ENCODE measurements around the gene AMMECR1L. TPM values are rescaled to one million over a fixed set of nuclear protein-coding genes. Genes with fewer than 3 reads are reported as not detected.

The AMMECR1L gene
- polyA plus RNA-seq, 1 donor from 2014 or later = 19.5 TPM

DNA sequence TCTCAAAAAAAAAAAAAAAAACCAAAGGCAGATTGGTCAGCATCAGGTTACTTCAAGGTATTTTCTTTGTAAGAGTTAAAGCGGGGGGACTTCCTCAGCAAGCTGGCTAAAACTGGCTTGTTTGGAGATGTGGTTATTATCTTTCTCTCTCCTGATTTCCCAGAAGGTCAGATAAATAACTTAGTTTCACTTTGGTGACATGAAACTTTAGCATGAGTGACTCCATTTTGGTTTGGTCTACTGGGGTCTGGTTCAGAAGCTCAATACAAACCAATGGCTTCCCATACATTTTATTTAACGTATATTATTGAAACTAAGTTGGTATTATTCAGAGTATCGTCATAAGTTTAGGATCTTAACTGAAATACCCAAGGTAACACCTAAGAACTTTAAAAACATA, 41.6 kb upstream of the AMMECR1L start:
- Histone ChIP-seq H3K79me2 (replicated peaks; ENCODE audit: insufficient read depth, low read length) (no peaks in the 10 kb centered on the region), H3K4me3 (ENCODE audit: low read length) (no peak overlapping the region), H3K9me2 (ENCODE audit: insufficient read depth, low read length) (no peaks in the 10 kb centered on the region), H2AFZ (ENCODE audit: low read depth, low read length) (no peak overlapping the region), H3K9ac (ENCODE audit: low read length) (no peak overlapping the region), H3F3A (ENCODE audit: insufficient read depth, low read length, poor library complexity, severe bottlenecking) (no peaks in the 10 kb centered on the region), H3K9me3 (ENCODE audit: low read length) (no peaks in the 10 kb centered on the region), H3K36me3 (ENCODE audit: insufficient read depth, low read length) (no peaks in the 10 kb centered on the region), H3K27me3 (ENCODE audit: insufficient read depth, low read depth, low read length) (no peaks in the 10 kb centered on the region), H4K20me1 (ENCODE audit: insufficient read depth) (no peaks in the 10 kb centered on the region), H3K27ac (ENCODE audit: low read length) (no peak overlapping the region), H3K4me2 (ENCODE audit: low read length) (no peak overlapping the region)
- TF ChIP-seq RAD21 (conservative IDR thresholded peaks at IDR 0.05) = no peak
- TF ChIP-seq MXI1 (conservative IDR thresholded peaks at IDR 0.05; ENCODE audit: poor library complexity, severe bottlenecking) = no peak
- no peak for TF ChIP-seq EZH2 (IDR thresholded peaks at IDR 0.05; ENCODE audit: borderline replicate concordance, insufficient read depth, low read length, poor library complexity, severe bottlenecking)
- no peak for TF ChIP-seq SMC3 (conservative IDR thresholded peaks at IDR 0.05; ENCODE audit: poor library complexity)
- TF ChIP-seq, protein P1, sequence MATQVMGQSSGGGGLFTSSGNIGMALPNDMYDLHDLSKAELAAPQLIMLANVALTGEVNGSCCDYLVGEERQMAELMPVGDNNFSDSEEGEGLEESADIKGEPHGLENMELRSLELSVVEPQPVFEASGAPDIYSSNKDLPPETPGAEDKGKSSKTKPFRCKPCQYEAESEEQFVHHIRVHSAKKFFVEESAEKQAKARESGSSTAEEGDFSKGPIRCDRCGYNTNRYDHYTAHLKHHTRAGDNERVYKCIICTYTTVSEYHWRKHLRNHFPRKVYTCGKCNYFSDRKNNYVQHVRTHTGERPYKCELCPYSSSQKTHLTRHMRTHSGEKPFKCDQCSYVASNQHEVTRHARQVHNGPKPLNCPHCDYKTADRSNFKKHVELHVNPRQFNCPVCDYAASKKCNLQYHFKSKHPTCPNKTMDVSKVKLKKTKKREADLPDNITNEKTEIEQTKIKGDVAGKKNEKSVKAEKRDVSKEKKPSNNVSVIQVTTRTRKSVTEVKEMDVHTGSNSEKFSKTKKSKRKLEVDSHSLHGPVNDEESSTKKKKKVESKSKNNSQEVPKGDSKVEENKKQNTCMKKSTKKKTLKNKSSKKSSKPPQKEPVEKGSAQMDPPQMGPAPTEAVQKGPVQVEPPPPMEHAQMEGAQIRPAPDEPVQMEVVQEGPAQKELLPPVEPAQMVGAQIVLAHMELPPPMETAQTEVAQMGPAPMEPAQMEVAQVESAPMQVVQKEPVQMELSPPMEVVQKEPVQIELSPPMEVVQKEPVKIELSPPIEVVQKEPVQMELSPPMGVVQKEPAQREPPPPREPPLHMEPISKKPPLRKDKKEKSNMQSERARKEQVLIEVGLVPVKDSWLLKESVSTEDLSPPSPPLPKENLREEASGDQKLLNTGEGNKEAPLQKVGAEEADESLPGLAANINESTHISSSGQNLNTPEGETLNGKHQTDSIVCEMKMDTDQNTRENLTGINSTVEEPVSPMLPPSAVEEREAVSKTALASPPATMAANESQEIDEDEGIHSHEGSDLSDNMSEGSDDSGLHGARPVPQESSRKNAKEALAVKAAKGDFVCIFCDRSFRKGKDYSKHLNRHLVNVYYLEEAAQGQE (IDR thresholded peaks at IDR 0.05; ENCODE audit: borderline replicate concordance) = no peak
- TF ChIP-seq EP300 (conservative IDR thresholded peaks at IDR 0.05; ENCODE audit: poor library complexity, severe bottlenecking) = no peak
- TF ChIP-seq CTCF (IDR thresholded peaks at IDR 0.05; ENCODE audit: poor library complexity, severe bottlenecking) = no peak
- no peak for TF ChIP-seq TAF1 (IDR thresholded peaks at IDR 0.05; ENCODE audit: low read depth)
- no peak for TF ChIP-seq POLR2AphosphoS5 (IDR thresholded peaks at IDR 0.05)

DNA sequence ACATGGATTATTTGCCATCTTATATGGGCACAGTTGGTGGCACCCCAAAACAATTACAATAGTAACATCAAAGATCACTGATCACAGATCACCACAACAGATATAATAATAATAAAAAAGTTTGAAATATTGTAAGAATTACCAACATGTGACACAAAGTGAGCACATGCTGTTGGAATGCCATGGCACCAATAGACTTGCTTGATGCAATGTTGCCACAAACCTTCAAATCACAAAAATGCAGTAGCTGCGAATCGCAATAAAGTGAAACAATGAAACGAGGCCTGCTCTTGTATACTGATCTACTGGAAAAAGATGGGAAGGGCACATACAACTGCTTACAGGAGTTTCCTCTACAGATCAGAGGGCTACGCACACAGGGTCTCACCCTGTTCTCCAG, 32.2 kb upstream of the AMMECR1L start:
- H3F3A ChIP-seq (ENCODE audit: insufficient read depth, low read length, poor library complexity, severe bottlenecking) = no peaks in the 10 kb centered on the region
- H3K79me2 ChIP-seq (replicated peaks; ENCODE audit: insufficient read depth, low read length) = no peaks in the 10 kb centered on the region
- H3K27me3 ChIP-seq (ENCODE audit: insufficient read depth, low read depth, low read length) = no peaks in the 10 kb centered on the region
- no peaks in the 10 kb centered on the region for H3K9me3 ChIP-seq (ENCODE audit: low read length)
- H3K9ac ChIP-seq (ENCODE audit: low read length) = no peak overlapping the region
- no peaks in the 10 kb centered on the region for H3K9me2 ChIP-seq (ENCODE audit: insufficient read depth, low read length)
- no peaks in the 10 kb centered on the region for H3K36me3 ChIP-seq (ENCODE audit: insufficient read depth, low read length)
- H3K4me3 ChIP-seq (ENCODE audit: low read length) = no peak overlapping the region
- TF ChIP-seq RAD21 (conservative IDR thresholded peaks at IDR 0.05) = no peak
- TF ChIP-seq MXI1 (conservative IDR thresholded peaks at IDR 0.05; ENCODE audit: poor library complexity, severe bottlenecking) = no peak
- no peak for TF ChIP-seq CTCF (IDR thresholded peaks at IDR 0.05; ENCODE audit: poor library complexity, severe bottlenecking)
- no peak overlapping the region for H3K27ac ChIP-seq (ENCODE audit: low read length)
- no peaks in the 10 kb centered on the region for H4K20me1 ChIP-seq (ENCODE audit: insufficient read depth)
- H2AFZ ChIP-seq (ENCODE audit: low read depth, low read length) = no peak overlapping the region
- H3K4me2 ChIP-seq (ENCODE audit: low read length) = no peak overlapping the region
